Endothelial cell of hepatic sinusoid (primary cell): ENCODE measurements around the gene NFE2L1.

Source experiments
- in situ Hi-C: cut with HindIII; loops from 2 replicates; pipeline ENCODE4 v1.10.0; 2017; ENCODE audit warnings: low sequenced_read_pairs

NFE2L1 gene

DNA sequence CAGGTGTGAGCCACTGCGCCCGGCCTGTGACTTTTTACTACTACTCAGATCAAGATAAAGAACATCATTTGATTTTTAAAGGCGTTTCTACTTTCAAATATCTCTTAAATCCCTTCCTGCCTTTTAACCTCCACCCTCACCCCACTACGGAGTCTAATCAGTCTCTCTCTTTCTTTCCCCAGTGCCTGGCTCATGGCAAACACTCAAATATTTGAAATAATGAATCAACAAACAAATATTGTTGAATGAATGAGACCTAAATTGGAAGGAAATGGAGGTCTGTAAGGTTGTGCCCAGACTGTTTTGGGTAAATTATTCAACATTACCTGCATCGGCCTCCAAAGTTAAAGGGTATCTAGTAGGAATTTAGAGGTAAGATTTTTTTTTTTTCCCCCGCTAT, 25.3 kb upstream of the NFE2L1 start:
- in situ Hi-C loops = no loop called here

DNA sequence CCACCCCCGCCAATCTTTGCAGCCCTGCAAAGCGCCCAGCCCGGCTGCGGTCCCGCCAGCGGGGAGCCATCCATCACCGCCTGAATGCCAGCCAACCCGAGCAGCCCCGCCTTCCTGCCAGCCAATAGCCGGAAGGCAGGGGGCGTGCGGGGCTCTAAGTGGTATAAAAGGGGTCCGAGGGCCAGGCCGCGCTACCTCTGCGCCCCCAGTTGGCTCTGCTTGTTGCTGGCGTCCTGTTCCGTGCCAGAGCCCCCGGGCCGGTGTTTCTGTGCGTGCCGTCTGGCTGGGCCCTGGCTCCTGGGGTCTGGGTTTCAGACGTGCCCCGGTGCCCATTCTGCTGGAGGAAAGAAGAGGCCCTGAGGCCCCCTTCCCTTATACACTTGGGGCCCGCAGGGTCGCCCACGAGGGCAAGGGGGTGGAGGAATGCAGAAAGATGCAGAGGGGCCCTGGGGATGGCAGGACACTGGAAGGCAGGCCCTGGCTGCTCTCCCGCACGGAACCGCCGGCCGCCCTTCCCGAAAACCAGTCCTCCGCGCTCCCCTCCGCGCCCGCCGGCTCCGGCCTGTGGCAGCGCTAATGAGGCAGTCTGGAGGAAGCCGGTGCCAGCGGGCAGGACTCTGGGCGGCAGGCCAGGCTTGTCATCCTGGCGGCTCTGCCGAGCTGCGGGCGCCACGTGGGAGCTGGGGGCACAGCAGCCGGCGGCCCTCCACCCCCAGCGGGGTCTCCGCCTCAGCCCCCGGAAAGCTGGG, 24.6 kb upstream of the NFE2L1 start:
- in situ Hi-C loops = no loop called here

DNA sequence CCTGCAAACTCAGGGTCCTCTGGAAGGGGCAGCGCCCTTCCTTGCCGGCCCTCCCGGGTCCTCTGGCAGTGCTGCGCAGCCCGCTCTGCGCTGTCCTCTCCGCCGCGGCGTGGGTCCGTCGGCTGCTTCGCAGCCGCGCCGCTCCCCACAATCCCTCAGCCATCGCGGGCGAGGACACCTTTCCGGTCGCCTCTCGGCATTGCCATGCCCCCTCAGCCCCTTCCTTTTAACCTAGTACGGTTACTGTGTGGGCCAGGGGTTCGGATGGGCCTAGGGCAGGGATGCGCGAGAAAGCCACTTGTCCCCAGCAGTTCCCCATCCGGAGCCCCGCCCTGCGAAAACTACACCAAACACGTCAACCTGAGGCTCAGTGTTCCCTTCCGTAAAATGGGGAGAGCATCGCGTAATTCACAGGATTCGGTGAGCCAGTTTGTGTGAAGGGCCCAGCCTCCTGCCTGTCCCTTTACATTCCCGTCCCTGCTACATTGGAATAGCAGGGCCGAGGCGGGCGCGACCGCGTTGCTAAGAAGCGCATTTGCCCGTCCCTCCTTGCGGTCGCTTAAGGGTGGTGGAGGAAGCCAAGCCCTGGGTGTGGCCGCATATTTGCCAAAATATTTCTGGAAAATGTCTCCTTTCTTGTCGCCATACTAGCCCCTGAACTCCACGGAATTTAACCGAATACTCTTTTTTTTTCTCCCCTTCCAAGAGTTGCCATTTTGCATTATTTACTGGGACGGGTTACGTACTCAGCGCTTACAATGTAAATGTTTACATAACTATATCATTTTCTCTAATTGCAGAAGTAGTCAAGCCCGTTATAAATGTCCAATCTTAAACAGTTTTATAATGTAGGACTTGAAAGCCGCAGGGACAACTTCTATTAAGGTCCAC, 23.8 kb upstream of the NFE2L1 start:
- in situ Hi-C loops = no loop called here

DNA sequence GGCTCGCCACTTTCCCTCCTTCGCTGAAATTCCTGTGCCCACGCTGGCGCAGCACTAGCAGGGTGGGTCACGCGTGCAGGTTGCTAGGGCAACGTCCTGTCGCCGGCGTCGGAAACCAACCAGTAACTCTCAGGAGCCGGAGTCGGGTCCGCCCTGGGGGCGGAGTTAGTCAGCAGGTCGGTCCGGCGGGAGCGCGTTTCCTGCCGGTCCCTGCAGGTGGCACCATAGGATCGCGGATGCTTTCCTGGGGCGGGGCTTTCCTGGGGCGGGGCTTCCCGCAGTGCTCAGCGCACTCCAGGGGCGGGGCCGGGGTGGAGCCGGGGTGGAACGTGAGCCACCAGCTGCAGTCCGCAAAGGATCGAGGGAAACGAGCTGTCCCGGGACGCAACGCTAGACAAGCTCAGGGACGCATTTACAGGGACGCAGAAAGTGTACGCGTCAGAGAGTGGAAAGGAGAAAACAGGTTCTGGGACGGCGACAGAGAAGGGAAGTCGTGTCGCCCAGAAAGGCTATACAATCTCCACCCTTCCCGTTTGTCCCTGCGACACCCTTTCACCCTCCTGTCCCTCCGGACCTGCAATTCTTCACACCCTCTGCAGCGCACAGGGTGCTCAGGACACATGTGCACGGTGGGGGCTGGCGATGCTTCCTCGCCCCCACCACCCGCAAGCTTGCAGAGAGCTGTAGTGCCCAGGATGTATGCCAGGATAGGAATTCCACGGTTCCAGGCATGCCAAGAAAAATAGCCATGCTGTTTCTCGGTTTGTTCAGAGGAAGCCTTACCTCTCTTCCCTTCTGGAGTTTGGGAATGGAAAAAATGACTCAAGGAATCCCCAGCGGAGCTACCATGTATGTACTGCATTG, 22.9 kb upstream of the NFE2L1 start:
- in situ Hi-C loops = no loop called here

- in situ Hi-C loops = no loop called here
Observed at GRCh38 chr17:48025904-48026501, 22.2 kb upstream of the NFE2L1 start.

GRCh38 chr17:48026502-48027321, 21.4 kb upstream of the NFE2L1 start:
- in situ Hi-C loops = no loop called here

DNA sequence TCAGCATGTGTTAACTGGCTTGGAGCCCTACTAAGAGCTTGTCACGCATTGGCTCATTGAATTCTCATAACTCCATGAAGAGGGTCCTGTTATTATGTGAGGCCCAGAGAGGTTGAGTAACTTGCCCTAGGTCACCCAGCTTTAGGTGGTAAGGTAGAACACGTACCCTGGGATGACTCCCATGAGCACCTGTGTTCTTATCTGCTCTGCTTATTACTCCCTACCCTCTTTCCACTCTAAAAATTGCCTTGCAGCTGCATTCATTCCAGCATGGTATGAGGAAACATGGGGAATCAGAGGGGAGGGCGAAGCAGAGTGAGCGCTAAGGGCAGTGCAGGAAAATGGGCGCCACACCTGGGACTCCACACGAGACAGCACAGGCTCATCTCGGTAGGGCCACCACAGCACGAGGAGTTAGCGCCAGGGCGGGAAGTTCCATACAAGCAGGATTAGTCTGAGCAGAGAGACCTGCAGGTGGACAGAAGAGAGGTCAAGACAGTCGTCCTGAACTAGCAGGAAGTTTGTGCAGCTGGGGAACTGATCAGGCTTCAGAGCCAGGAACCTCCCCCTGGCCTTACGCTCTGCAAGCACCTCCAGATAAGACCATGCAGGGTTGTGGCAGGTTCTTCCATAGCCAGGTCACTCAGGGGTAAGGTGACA, 20.7 kb upstream of the NFE2L1 start:
- in situ Hi-C loops = no loop called here

- in situ Hi-C loops = no loop called here
Observed at GRCh38 chr17:48028736-48029135, 19.4 kb upstream of the NFE2L1 start.

GRCh38 chr17:48030531-48030930, 17.6 kb upstream of the NFE2L1 start:
- in situ Hi-C loops = loop anchor here (5.0 kb wide), 2 partner anchors 52 to 107 kb away; no protein-coding TSS in a partner anchor

DNA sequence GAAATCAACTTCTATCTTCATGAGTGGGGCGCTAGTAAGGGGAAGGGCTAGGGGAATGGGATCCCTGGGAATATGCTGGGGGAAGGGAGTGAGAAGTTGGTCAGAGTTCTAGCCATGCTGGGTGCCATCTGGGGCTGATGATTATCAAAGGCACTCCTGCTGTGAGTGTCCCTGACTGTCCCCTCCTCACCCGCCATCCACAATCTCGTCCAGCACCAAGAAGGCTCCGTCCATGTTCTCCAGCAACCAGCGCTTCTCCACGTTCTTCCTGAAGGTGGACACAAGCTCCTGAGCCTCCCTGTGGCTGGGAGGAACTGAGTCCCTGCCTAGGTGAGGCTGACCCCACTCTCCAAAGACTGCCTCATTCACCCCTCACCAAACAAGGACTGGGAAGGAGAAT, 16.2 kb upstream of the NFE2L1 start:
- in situ Hi-C loops = loop anchor here (5.0 kb wide), 2 partner anchors 50 to 105 kb away; no protein-coding TSS in a partner anchor

DNA sequence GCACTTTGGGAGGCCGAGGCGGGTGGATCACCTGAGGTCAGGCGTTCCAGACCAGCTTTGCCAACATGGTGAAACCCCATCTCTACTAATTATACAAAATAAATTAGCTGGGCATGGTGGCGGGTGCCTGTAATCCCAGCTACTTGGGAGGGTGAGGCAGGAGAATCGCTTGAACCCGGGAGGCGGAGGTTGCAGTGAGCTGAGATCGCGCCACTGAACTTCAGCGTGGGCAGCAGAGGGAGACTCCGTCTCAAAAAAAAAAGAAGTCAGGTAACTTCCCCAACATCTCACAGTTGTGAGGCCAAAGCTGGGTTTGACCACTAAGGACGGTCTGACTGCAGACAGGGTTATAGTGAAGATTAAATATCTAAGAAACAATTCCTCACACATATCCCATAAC, 13.4 kb upstream of the NFE2L1 start:
- in situ Hi-C loops = loop anchor here (5.0 kb wide), 2 partner anchors 48 to 103 kb away; no protein-coding TSS in a partner anchor

DNA sequence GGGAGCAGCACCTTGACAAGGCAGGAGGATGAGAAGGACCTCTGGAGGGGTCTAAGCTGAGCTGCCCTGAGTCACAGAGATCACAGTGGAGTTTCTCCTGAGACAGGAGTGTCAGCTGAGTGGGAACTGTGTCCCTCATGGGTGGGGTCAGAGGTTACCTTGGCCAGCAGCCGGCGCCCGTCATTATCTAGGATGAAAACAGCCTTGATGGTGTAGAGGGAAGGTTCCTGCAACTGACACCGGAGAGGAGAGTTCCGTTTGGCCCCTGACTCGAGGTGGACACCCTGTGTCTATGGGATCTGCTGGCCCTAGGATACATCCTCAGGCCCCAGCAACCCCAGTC, 11.5 kb upstream of the NFE2L1 start:
- in situ Hi-C loops = no loop called here

- in situ Hi-C loops = no loop called here
Observed at GRCh38 chr17:48037036-48037837, 10.9 kb upstream of the NFE2L1 start, which contains the start of gene COPZ2. Gene COPZ2 (minus strand): TSS chr17:48037797. CDS start chr17:48037777, 20 bp downstream.

DNA sequence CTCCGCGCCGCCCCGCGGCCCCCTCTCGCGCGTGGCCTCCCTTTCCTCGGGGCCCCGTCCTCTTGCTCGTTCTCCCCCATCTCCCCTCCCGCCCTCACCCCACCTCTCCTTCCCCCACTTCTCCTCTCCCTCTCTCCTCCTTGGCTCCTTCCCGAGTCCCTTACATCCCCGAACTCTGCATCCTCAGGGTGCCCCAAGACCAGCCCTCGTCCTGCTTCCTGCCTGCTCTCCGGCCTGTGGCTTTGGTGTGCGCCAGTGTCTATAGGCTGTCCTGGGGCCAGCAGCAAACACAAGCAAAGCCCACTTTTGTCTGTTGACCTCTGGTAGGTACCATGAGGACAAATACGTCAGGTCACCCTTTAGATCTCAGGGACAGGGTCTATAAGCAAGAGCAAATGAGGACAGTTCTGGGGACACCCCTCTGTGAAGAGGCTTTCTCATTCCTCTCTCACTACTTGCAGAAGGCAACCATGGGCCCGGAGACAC, 10.3 kb upstream of the NFE2L1 start:
- in situ Hi-C loops = no loop called here

DNA sequence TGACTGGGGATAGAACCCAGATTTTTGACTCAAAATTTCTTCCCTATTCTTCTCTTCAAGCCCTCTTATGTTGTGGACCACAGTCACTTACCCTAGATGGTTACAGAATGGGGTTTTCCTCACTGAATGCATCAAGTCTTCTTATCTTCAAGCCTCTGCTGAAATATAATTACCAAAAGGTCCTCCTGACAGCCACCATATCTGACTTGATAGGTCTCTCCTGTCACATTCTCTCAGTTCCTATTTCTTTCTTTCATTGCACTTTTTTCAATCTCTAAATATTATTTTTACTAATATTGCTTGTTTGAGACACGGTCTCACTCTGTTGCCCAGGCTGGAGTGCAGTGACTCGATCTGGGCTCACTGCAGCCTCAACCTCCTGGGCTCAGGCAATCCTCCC, 9.5 kb upstream of the NFE2L1 start:
- in situ Hi-C loops = no loop called here

- in situ Hi-C loops = no loop called here
Observed at GRCh38 chr17:48043176-48043575, 5.0 kb upstream of the NFE2L1 start.

DNA sequence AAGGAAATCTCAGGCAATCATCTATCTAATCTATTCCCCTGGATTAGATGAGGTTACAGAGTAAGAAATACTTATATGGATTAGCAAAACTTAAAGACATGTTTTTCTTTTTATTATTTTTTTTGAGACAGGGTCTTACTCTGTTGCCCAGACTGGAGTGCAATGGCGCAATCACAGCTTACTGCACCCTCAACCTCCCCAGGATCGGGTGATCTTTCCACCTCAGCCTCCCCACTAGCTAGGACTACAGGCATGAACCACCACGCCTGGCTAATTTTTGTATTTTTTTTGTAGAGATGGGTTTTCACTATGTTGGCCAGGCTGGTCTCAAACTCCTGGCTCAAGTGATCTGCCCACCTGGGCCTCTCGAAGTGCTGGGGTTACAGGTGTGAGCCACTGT, 3.3 kb upstream of the NFE2L1 start:
- in situ Hi-C loops = no loop called here

DNA sequence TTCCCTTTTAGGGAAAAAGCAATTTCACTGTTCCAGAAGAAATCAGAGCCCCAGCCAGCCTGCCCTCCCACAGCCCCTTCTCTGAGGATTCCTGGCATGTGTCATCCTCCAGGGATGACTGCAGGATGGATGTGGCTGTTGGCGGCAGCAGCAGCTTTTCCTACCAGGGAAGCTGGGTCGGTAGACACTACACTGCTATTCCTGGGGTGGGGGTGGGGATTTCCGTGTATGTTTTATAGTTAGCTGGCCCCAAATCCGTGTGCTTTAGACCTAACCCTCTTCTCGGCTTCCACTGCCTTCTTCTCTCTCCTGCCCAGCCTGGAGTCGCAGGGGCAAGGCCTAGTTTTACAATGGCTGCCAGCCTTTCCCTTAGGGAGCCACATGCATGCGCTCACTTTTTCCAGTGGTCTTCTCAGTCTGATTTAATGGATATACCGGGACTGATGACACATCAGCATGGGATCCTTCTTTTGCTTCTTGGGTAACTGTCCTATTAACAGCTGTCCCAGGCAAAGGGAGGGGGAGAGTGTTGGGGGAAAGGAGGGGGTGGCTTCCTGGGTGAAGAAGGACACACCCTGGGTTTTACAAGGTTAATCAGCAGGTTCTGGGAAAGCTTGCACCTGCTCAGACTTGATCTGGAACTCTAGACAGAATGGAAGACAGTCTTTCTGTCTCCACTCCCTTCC, 2.7 kb upstream of the NFE2L1 start:
- in situ Hi-C loops = no loop called here
